Measurements from ENCODE around the gene CXCR6.

DNA sequence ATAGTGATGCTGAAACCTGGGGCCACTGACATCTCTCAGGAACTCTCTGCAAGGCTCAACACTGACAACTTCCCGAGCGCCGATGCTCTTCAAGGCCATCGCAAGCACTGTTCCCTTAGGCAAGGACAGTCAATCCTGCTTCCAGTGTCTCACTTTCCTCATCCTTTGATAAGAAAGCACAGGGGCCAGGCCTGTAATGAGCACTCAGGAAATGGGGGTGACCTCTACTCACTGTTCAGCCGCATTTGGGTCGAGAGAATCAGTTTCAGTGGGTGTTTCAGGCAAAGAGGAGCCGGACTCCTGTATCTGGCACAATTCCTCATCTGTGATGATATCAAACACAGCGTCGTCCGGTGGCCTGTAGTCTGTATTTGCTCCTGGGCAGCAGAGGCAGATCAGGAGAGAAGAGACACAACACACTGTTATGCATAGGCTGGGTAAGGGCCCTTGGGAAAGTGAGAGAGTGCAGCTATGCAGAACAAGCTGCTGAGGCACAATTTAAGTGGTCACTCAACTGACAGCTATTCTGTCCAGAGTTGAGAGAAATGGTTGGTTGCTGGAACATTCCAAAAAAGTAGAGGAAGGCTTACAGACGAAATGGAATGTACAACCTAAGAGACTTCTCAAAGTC is 11.9 kb downstream of the CXCR6 start:
- TF ChIP-seq EZH2 (IDR thresholded peaks at IDR 0.05; ENCODE audit: borderline replicate concordance, low read depth, low read length, severe bottlenecking): no peak
- TF ChIP-seq, protein P1, sequence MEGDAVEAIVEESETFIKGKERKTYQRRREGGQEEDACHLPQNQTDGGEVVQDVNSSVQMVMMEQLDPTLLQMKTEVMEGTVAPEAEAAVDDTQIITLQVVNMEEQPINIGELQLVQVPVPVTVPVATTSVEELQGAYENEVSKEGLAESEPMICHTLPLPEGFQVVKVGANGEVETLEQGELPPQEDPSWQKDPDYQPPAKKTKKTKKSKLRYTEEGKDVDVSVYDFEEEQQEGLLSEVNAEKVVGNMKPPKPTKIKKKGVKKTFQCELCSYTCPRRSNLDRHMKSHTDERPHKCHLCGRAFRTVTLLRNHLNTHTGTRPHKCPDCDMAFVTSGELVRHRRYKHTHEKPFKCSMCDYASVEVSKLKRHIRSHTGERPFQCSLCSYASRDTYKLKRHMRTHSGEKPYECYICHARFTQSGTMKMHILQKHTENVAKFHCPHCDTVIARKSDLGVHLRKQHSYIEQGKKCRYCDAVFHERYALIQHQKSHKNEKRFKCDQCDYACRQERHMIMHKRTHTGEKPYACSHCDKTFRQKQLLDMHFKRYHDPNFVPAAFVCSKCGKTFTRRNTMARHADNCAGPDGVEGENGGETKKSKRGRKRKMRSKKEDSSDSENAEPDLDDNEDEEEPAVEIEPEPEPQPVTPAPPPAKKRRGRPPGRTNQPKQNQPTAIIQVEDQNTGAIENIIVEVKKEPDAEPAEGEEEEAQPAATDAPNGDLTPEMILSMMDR (IDR thresholded peaks at IDR 0.05; ENCODE audit: borderline replicate concordance, extremely low read depth, low read length, poor library complexity, severe bottlenecking): no peak

All from DND-41 (cell line).